Stimulated activated CD8-positive, alpha-beta memory T cell treated with anti-CD3 and anti-CD28 coated beads, Interleukin-12 subunit alpha, Interleukin-12 subunit beta, amount 100 ng/mL, for 1 hour (primary cell): ENCODE measurements around the gene MGAT3.

Experiments
- DNase-seq: peaks from one replicate; pipeline ENCODE4 v3.0.0-alpha.2; 2020; ENCODE audit warnings: low read depth

The MGAT3 gene

DNA sequence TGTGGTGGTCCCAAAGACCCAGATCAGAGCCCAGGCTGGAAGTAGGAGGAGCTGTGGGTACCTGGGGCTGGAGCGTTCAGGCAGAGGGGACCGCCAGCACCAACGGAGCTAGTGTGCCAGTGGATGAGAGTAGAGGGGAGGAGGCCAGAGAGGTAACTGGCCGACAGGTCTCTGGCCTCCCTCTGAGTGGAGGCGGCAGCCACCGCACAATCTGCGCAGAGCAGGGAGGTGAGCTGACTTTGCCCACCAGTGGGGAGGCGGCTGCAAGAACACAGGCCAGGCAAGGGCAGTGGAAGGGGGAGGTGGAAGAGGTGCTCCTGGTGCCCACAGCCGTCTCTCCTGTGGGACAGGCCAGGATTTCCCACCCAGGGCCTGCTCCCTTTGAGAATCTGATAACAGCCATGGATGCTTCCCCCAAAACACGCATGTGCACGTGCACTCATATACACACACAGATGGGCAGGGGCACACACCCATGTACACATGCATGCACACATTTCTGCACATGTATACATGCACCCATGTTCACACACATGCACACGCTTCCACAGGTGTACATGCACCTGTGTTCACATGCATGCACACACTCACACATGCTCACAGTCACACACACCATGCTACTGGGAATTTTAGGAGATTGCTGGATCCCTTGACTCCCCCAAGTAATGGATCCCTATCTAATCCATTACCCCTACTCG is 6.4 kb upstream of the MGAT3 start:
- no peak for DNase-seq

GRCh38 chr22:39452740-39453040 is 4.1 kb upstream of the MGAT3 start:
- no peak for DNase-seq

GRCh38 chr22:39453765-39454378 is 2.9 kb upstream of the MGAT3 start:
- DNase-seq = no peak

DNA sequence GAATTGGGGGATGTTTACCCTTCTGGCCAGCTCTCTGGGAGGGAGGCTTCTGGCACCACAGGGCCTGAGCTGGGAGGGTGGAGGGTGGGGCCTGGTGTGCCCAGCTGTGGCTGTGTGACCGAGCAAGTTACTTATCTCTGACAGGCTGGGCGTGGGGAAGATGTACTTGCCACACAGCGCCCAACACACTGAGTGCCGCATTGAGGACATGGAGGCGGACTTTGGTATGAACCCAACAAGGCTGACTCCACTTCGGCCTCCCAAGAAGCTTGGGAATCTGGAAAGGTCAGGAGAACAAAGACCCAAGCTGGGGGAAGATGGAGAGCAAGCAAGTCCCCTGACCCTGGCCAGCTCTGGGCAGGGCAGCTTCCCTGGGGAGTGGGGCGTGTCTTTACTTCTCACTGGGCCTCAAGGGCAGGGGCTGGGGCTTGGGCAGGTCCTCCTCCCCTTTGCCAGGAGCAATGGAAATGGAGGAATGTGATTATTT is 2.4 kb upstream of the MGAT3 start:
- no peak for DNase-seq

GRCh38 chr22:39457198-39457555 is 365 bp downstream of the MGAT3 start:
- DNase-seq = no peak

DNA sequence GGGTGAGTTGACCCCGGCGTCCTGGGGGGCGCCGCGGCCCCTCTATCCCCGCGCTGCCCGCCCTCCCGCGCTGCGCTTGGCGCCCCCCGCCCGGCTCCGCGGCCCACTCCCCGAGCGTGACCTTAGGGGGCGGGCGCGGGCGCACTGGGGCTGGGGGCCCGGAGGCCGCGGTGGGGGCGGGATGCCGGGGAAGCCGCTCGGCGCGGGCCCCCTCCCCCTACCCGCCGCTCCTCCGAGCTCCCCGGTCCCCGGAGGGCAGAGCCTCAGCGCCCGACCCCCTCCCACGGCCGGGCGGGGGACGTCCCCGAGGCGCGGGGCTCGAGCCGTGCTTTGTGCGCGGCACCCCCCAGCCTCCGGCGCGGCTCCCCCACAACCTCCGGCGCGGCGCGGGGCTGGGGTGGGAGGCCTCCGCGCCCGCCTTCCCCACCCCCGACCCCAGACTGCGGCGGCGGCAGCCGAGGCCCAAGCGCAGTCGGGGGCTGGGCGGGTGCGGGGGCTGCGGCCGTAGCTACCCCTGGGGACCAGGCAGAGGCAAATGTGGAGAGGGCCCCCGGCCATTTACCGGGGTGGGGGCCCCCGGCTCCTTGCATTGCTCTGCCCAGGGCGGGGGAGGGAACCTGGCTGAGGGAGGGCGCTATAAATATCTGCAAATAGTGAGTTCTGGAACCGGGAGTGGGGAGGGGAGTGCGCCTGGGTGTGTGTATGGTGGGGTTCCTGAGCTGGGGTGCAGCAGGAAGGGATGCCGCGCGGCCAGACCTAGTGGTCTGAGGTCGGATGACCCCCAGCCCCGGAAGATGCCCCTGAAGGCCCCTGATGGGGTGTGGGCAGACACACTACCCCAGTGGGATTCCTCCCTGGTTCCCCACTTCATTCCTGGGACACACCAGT is 988 bp downstream of the MGAT3 start:
- no peak for DNase-seq

DNA sequence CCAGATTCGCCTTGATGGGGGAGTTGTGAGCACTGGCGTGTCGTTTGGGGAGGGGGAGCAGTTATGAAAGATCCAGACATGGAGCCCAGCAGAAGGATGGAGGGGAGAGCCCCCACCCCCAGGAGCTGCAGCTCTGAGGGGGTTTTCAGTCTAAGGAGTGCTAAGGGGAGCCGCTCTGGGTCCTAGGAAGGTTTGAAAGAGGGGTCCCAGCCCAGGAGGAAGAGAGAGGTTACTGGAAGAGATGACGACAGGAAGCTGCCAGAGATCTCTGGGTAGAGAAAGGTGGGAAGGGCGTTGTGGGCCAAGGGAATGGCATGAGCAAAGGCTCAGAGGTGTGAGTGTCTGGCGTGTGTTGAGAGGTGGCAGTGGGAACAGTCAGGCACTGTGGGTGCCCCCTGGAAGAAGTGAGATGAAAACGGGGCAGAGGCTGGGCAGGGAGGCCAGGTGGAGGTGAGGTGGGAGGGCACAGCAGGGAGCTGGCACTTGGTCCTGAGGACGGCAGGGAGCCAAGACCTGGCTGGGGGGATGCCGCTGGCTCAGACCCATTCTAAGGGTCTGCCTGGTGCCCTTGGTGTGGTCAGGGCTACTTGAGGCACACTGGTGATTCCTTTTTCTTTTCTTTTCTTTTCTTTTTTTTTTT is 1.8 kb downstream of the MGAT3 start:
- DNase-seq = no peak

GRCh38 chr22:39459681-39460080 is 2.9 kb downstream of the MGAT3 start:
- DNase-seq = no peak

- DNase-seq = no peak
Observed at GRCh38 chr22:39462443-39463221, 5.8 kb downstream of the MGAT3 start.

- no peak for DNase-seq
Observed at GRCh38 chr22:39463277-39463676, 6.5 kb downstream of the MGAT3 start.

DNA sequence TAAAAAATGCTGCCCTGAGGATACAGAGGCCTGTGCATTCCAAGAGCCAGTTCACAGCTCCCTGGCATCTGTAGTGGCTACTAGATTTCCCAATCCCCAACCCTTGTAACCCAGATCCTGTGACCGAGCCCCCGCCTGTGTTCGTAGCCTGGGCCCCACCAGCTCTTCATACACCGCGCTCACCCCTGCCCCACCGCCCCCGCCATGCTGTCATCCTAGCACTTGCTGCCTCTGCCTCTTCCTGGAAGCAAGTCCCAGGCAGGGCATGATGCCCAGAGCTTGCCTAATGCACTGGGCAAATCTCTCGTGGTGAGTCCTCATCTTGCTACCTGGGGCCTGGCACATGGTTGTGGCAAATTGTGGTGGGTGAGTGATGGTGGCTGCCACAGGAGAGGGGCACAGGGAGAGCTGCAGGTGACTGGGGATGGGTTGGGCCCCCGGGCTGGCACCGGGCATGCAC is 7.1 kb downstream of the MGAT3 start:
- no peak for DNase-seq

- no peak for DNase-seq
Observed at GRCh38 chr22:39466228-39467006, 9.6 kb downstream of the MGAT3 start.

- no peak for DNase-seq
Observed at GRCh38 chr22:39467390-39467895, 10.6 kb downstream of the MGAT3 start.

- DNase-seq = no peak
Observed at GRCh38 chr22:39468487-39469325, 11.9 kb downstream of the MGAT3 start.

- DNase-seq = no peak
Observed at GRCh38 chr22:39469326-39469680, 12.5 kb downstream of the MGAT3 start.

DNA sequence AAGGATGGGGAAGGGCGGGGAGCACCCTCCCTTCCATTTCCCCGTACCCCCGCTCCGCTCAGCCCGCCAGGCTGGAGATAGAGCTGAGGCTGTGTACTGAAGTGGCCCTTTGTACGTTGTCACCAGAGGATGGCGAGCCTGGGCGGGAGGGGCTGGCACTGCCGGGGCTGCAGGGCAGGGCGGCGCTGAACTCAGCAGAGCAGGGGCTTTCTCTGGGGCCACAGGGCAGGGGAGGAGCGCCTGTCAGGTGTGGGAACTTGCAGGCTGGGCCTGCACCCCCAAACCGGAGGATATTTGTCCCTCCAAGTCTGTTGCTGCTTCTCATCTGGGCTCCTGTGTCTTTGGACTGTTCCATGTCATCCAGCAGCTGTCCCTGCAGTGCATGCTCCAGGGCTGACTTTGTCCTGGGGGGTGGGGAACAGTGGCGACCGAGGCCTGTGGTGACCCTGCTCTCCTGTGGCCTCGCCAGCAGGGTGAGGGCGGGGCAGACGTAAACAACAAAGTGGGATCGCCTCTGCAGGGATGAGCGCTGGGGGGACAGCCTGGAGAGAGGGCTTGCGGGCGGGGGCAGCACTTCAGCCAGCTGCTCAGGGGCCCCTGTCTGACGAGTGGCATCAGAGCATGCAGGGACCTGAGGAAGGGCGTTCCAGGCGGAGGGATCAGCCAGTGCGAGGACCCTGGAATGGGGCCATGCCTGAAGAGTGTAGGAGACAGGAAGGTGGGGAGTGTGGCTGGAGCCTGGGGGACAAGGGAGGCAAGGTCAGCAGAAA is 13.1 kb downstream of the MGAT3 start:
- DNase-seq = no peak

GRCh38 chr22:39470451-39471291 is 13.9 kb downstream of the MGAT3 start:
- DNase-seq = no peak
